22Rv1 (cell line): ENCODE results near the gene USP3.

ENCODE experiments used
- ZFX ChIP-seq: fragments of 450-650 bp; IDR thresholded peaks from 2 replicates; pipeline ENCODE4 v1.6.1; 2017; ENCODE audit warnings: antibody characterized with exemption, borderline replicate concordance
- TF ChIP-seq, protein P1 (sequence below): fragments of 450-650 bp; IDR thresholded peaks from 2 replicates; pipeline ENCODE4 v1.5.1; 2017; ENCODE audit warnings: mild to moderate bottlenecking

DNA sequence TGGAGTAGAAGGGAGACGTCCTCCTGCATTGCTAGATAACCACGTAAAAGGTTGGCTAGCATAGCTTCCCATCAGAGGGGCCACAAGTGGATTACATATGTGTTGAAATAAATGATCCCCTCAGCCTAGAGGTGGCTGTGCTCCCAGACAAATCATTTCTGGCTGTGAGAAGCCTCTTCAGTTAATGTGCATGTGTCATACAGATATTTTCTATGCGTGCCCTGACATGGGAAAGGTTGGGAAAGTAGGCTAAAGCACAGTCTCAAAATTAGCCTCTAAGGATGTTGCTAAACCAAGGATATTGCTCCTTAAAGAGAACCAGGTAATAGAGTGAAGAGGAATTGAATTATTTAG, 17.8 kb downstream of the USP3 start:
- TF ChIP-seq, protein P1, sequence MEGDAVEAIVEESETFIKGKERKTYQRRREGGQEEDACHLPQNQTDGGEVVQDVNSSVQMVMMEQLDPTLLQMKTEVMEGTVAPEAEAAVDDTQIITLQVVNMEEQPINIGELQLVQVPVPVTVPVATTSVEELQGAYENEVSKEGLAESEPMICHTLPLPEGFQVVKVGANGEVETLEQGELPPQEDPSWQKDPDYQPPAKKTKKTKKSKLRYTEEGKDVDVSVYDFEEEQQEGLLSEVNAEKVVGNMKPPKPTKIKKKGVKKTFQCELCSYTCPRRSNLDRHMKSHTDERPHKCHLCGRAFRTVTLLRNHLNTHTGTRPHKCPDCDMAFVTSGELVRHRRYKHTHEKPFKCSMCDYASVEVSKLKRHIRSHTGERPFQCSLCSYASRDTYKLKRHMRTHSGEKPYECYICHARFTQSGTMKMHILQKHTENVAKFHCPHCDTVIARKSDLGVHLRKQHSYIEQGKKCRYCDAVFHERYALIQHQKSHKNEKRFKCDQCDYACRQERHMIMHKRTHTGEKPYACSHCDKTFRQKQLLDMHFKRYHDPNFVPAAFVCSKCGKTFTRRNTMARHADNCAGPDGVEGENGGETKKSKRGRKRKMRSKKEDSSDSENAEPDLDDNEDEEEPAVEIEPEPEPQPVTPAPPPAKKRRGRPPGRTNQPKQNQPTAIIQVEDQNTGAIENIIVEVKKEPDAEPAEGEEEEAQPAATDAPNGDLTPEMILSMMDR: no peak
- no peak for TF ChIP-seq ZFX
